Pancreas (tissue), 10 donors: ENCODE measurements around the gene MRPS10. TPM values are rescaled to one million over a fixed set of nuclear protein-coding genes. Genes with fewer than 3 reads are reported as not detected.
A peak's percentile ranks its signal among the peaks of the same experiment; 100 is the strongest.

Experiments
- ATAC-seq, 4 donors: fragments of 200-7000 bp; cut with Tn5 transposase; one replicate each; pipeline versions ENCODE4 v1.8.0 to v1.9.1; 2020; ENCODE audit warnings: mild to moderate bottlenecking in 4 of 4, moderate library complexity in 4 of 4
- DNase-seq, 6 donors: peaks; one replicate each; pipeline ENCODE4 v3.0.0-alpha.2; 2020
- FAIRE-seq: peaks from 2 replicates; lab custom pipeline; 2012; peaks lifted over from hg19 to GRCh38; lab: Jason Lieb, UNC
- H3K27ac ChIP-seq, 4 donors: fragments of 200-600 bp; sonication (generic); 1 replicate in 3 of 4; 2 replicates in 1 of 4; pipeline versions ENCODE4 v1.5.0 to v1.8.0; 2020
- H3K27me3 ChIP-seq, 4 donors: fragments of 200-600 bp; one replicate each; pipeline ENCODE4 v1.8.0; 2021
- H3K36me3 ChIP-seq, 3 donors: fragments of 200-600 bp; sonication (generic) in 1 of 3; one replicate each; pipeline versions ENCODE4 v1.5.0 to v1.8.0; 2020 to 2021
- H3K4me1 ChIP-seq, 3 donors: fragments of 200-600 bp; one replicate each; pipeline ENCODE4 v1.8.0; 2021
- H3K4me3 ChIP-seq, 4 donors: fragments of 200-600 bp; sonication (generic) in 2 of 4; one replicate each; pipeline versions ENCODE4 v1.5.0 to v1.8.0; 2020 to 2021
- H3K9me3 ChIP-seq, 4 donors: fragments of 200-600 bp; one replicate each; pipeline ENCODE4 v1.8.0; 2021
- CTCF ChIP-seq, 4 donors: fragments of 200-600 bp; sonication (generic) in 3 of 4; IDR thresholded peaks; one replicate each; pipeline versions ENCODE4 v1.5.0 to v1.8.0; 2021; ENCODE audit warnings: antibody characterized with exemption in 4 of 4
- WGBS, 2 donors: extraction: QIAGEN DNeasy Blood & Tissue Kit; methylation state at CpG; one replicate each; pipeline ENCODE4 v1.1.7; 2013; 5-methylcytosine and 5-hydroxymethylcytosine counted together
- intact Hi-C, 3 donors: fragments of 100-400 bp; cut with DNase I; formaldehyde crosslinking; loops; one replicate each; pipeline versions ENCODE4 v1.11.1 to v1.14.2; 2022
- polyA plus RNA-seq, 2 donors: library from polyadenylated mRNA; stranded (reverse); fragments of 200-250 nt; gene quantifications; one replicate each; pipeline ENCODE4 v1.2.3, GENCODE V29; 2013
- total RNA-seq, 6 donors: library from RNA; stranded (reverse); fragmentation: NEBNext Ultra II Directional in 4 of 6; extraction: Animal tissue kit (Norgen Biotek cat#: 25700) in 4 of 6; gene quantifications; one replicate each; pipeline versions ENCODE4 v1.2.1 to v1.2.4, GENCODE V29; 2021 to 2023
- donor health status: healthy with polysubstance abuse.
- donor health status: DM: no; HTN: no; CAD: no; lungs with moderate emphysema.
- donor health status: DM: no; HTN: no; CAD: no.
- donor health status: control.
- donor health status: control.
- donor health status: Bipolar disorder and iron deficiency.
- donor health status: DM: yes; HTN: yes; CAD: no.
- donor health status: DM: no; HTN: no; CAD: no.
- donor health status: DM: no; HTN: no; CAD: no.
- donor health status: DM: yes; HTN: yes; CAD: no.

MRPS10 gene
- total and polyA plus RNA-seq, 8 donors, result 6.7 to 12.5 (median 10.8) TPM

- no peak for ATAC-seq
- peak in 1 of 6 donors; percentile 65 for DNase-seq
- intact Hi-C loops, result no loop called here
- Histone ChIP-seq H3K4me3 (no peak overlapping the region), H3K27me3 (no peaks in the 10 kb centered on the region), H3K27ac (no peak overlapping the region), H3K4me1 (no peaks in the 10 kb centered on the region), H3K36me3 (no peaks in the 10 kb centered on the region), H3K9me3 (no peaks in the 10 kb centered on the region)
- no peak for TF ChIP-seq CTCF (IDR thresholded peaks at IDR 0.05)
- no peak for FAIRE-seq
- WGBS, 2 donors, result 90 to 94% methylated on average over 11 of the region's 11 CpGs
Measured at GRCh38 chr6:42243046-42243445, 25.4 kb upstream of the MRPS10 start.

GRCh38 chr6:42241915-42242314 is 24.3 kb upstream of the MRPS10 start:
- Histone ChIP-seq H3K9me3 (no peaks in the 10 kb centered on the region), H3K27ac (no peak overlapping the region), H3K4me1 (no peaks in the 10 kb centered on the region), H3K27me3 (no peaks in the 10 kb centered on the region), H3K4me3 (no peak overlapping the region), H3K36me3 (no peaks in the 10 kb centered on the region)
- FAIRE-seq (no peak), DNase-seq (no peak), ATAC-seq (no peak)
- WGBS, 2 donors, result 79 to 86% methylated on average over 5 of the region's 5 CpGs
- intact Hi-C loops, result no loop called here
- TF ChIP-seq CTCF (IDR thresholded peaks at IDR 0.05), result no peak

- FAIRE-seq (no peak), DNase-seq (no peak)
- intact Hi-C loops, result no loop called here
Measured at GRCh38 chr6:42239736-42240375, 22.2 kb upstream of the MRPS10 start.

GRCh38 chr6:42239333-42239732 is 21.7 kb upstream of the MRPS10 start:
- DNase-seq, result no peak
- no peak for TF ChIP-seq CTCF (IDR thresholded peaks at IDR 0.05)
- no peak for FAIRE-seq
- Histone ChIP-seq H3K4me3 (no peak overlapping the region), H3K9me3 (no peaks in the 10 kb centered on the region), H3K27me3 (no peaks in the 10 kb centered on the region), H3K36me3 (no peaks in the 10 kb centered on the region), H3K4me1 (no peaks in the 10 kb centered on the region), H3K27ac (no peak overlapping the region)
- intact Hi-C loops, result no loop called here
- 90 to 94% methylated on average over 5 of the region's 5 CpGs for WGBS, 2 donors
- ATAC-seq, result peak in 2 of 4 donors; percentile 35 to 59

More at GRCh38 chr6:42239736-42240375, 22.2 kb upstream of the MRPS10 start:
- peak in 2 of 4 donors; percentile 32 to 56 for ATAC-seq
- H3K27me3 ChIP-seq, result no peaks in the 10 kb centered on the region
- H3K4me3 ChIP-seq, result no peak overlapping the region
- no peaks in the 10 kb centered on the region for H3K36me3 ChIP-seq
- H3K27ac ChIP-seq, result no peak overlapping the region
- WGBS, 2 donors, result 89 to 90% methylated on average over 7 of the region's 7 CpGs
- no peak for TF ChIP-seq CTCF (IDR thresholded peaks at IDR 0.05)
- no peaks in the 10 kb centered on the region for H3K9me3 ChIP-seq
- no peaks in the 10 kb centered on the region for H3K4me1 ChIP-seq

- intact Hi-C loops, result no loop called here
- no peaks in the 10 kb centered on the region for H3K9me3 ChIP-seq
- H3K36me3 ChIP-seq, result no peaks in the 10 kb centered on the region
- FAIRE-seq (no peak), ATAC-seq (no peak), DNase-seq (no peak)
- no peaks in the 10 kb centered on the region for H3K4me1 ChIP-seq
- no peaks in the 10 kb centered on the region for H3K27me3 ChIP-seq
- TF ChIP-seq CTCF (IDR thresholded peaks at IDR 0.05), result no peak
- 94 to 95% methylated on average over 1 of the region's 1 CpG for WGBS, 2 donors
- H3K27ac ChIP-seq, result no peak overlapping the region
- no peak overlapping the region for H3K4me3 ChIP-seq
Measured at GRCh38 chr6:42237857-42238256, 20.2 kb upstream of the MRPS10 start.
